H9 (cell line): Measurements from ENCODE around the gene CASQ2. TPM values are rescaled to one million over a fixed set of nuclear protein-coding genes. Genes with fewer than 3 reads are reported as not detected.

Source experiments
- DNase-seq: peaks from one replicate; pipeline ENCODE4 v3.0.0-alpha.2; 2017
- H2AFZ ChIP-seq: one replicate; pipeline ENCODE4 v1.6.1; 2013; ENCODE audit warnings: mild to moderate bottlenecking, low read length, control low read depth, moderate library complexity
- H2AK5ac ChIP-seq: 2 replicates; pipeline ENCODE4 v1.6.1; 2013; ENCODE audit warnings: low read length, control low read depth, mixed read lengths; ENCODE audit not compliant: insufficient read length
- H2BK120ac ChIP-seq: one replicate; pipeline ENCODE4 v1.6.1; 2013; ENCODE audit warnings: low read depth, mild to moderate bottlenecking, low read length, control low read depth, inconsistent platforms; ENCODE audit not compliant: poor library complexity, severe bottlenecking
- H2BK12ac ChIP-seq: 2 replicates; pipeline ENCODE4 v1.6.1; 2013; ENCODE audit warnings: low read length, control low read depth, mixed read lengths, low read depth; ENCODE audit not compliant: insufficient read length
- H2BK15ac ChIP-seq: 2 replicates; pipeline ENCODE4 v1.6.1; 2013; ENCODE audit warnings: low read depth, low read length, control low read depth
- H2BK20ac ChIP-seq: one replicate; pipeline ENCODE4 v1.6.1; 2013; ENCODE audit warnings: low read depth, mild to moderate bottlenecking, low read length, control low read depth, inconsistent platforms; ENCODE audit not compliant: poor library complexity, severe bottlenecking
- H2BK5ac ChIP-seq: 2 replicates; pipeline ENCODE4 v1.6.1; 2013; ENCODE audit warnings: low read length, control low read depth, mixed read lengths; ENCODE audit not compliant: insufficient read length
- H3K14ac ChIP-seq: 2 replicates; pipeline ENCODE4 v1.6.1; 2013; ENCODE audit warnings: low read length, control low read depth; ENCODE audit not compliant: insufficient read depth
- H3K18ac ChIP-seq: 2 replicates; pipeline ENCODE4 v1.6.1; 2013; ENCODE audit warnings: low read depth, mild to moderate bottlenecking, mixed read lengths, low read length, control low read depth; ENCODE audit not compliant: insufficient read length
- H3K23ac ChIP-seq: 2 replicates; pipeline ENCODE4 v1.6.1; 2013; ENCODE audit warnings: low read length, control low read depth, mixed read lengths, low read depth; ENCODE audit not compliant: insufficient read length
- H3K23me2 ChIP-seq: 2 replicates; pipeline ENCODE4 v1.6.1; 2013; ENCODE audit warnings: low read depth, mild to moderate bottlenecking, mixed read lengths, low read length, control low read depth; ENCODE audit not compliant: insufficient read length, poor library complexity, severe bottlenecking
- H3K27ac ChIP-seq: 2 replicates; pipeline ENCODE4 v1.5.1; 2013; ENCODE audit warnings: low read length, control low read depth, mixed read lengths, low read depth; ENCODE audit not compliant: insufficient read length
- H3K27me3 ChIP-seq: 2 replicates; pipeline ENCODE4 v1.6.1; 2013; ENCODE audit warnings: low read length, control low read depth, inconsistent platforms; ENCODE audit not compliant: insufficient read depth
- H3K4ac ChIP-seq: 2 replicates; pipeline ENCODE4 v1.6.1; 2013; ENCODE audit warnings: low read depth, mild to moderate bottlenecking, control low read depth, inconsistent platforms, low read length, moderate library complexity
- H3K4me1 ChIP-seq: 2 replicates; pipeline ENCODE4 v1.6.1; 2013; ENCODE audit warnings: low read length, control low read depth, inconsistent platforms; ENCODE audit not compliant: insufficient read depth
- H3K4me2 ChIP-seq: 2 replicates; pipeline ENCODE4 v1.6.1; 2013; ENCODE audit warnings: low read length, control low read depth, mixed read lengths; ENCODE audit not compliant: insufficient read length, insufficient read depth
- H3K56ac ChIP-seq: 2 replicates; pipeline ENCODE4 v1.6.1; 2013; ENCODE audit warnings: low read depth, mild to moderate bottlenecking, mixed read lengths, low read length, control low read depth; ENCODE audit not compliant: insufficient read length
- H3K79me1 ChIP-seq: 2 replicates; pipeline ENCODE4 v1.6.1; 2013; ENCODE audit warnings: low read depth, mild to moderate bottlenecking, moderate library complexity, low read length, control low read depth, inconsistent platforms; ENCODE audit not compliant: insufficient read depth, poor library complexity, severe bottlenecking
- H3K79me2 ChIP-seq: 2 replicates; pipeline ENCODE4 v1.6.1; 2013; ENCODE audit warnings: low read length, control low read depth, inconsistent platforms; ENCODE audit not compliant: insufficient read depth
- H3K9ac ChIP-seq: 2 replicates; pipeline ENCODE4 v1.6.1; 2013; ENCODE audit warnings: low read length, control low read depth, mixed read lengths; ENCODE audit not compliant: insufficient read length; ENCODE audit errors: extremely low read depth
- H3K9me3 ChIP-seq: one replicate; pipeline ENCODE4 v1.6.1; 2013; ENCODE audit warnings: low read depth, low read length, inconsistent platforms; ENCODE audit not compliant: control insufficient read depth
- H3T11ph ChIP-seq: one replicate; pipeline ENCODE4 v1.6.1; 2013; ENCODE audit warnings: mild to moderate bottlenecking, low read length, control low read depth, inconsistent platforms
- H4K20me1 ChIP-seq: one replicate; pipeline ENCODE4 v1.6.1; 2013; ENCODE audit not compliant: control insufficient read depth, insufficient read length, insufficient read depth
- H4K5ac ChIP-seq: 2 replicates; pipeline ENCODE4 v1.6.1; 2013; ENCODE audit warnings: low read depth, mild to moderate bottlenecking, mixed read lengths, low read length, control low read depth; ENCODE audit not compliant: insufficient read length
- H4K8ac ChIP-seq: replicated peaks from 2 replicates; pipeline ENCODE4 v1.6.1; 2013; ENCODE audit warnings: low read length, control low read depth, mixed read lengths, low read depth; ENCODE audit not compliant: insufficient read length
- H4K91ac ChIP-seq: 2 replicates; pipeline ENCODE4 v1.6.1; 2013; ENCODE audit warnings: low read depth, mild to moderate bottlenecking, moderate library complexity, mixed read lengths, low read length, control low read depth; ENCODE audit not compliant: insufficient read length
- H3K27ac Mint-ChIP-seq, 3 experiments: 2 replicates in 2 of 3; 3 replicates in 1 of 3; pipeline ENCODE4 v1.8.0; 2020 to 2021; ENCODE audit warnings: mixed read lengths in 3 of 3, mild to moderate bottlenecking in 1 of 3, moderate library complexity in 1 of 3
- H3K27me3 Mint-ChIP-seq: 2 replicates; pipeline ENCODE4 v1.8.0; 2021; ENCODE audit warnings: low read depth, mild to moderate bottlenecking, moderate library complexity, mixed read lengths
- H3K36me3 Mint-ChIP-seq, 3 experiments: 2 replicates in 2 of 3; 3 replicates in 1 of 3; pipeline ENCODE4 v1.8.0; 2020 to 2021; ENCODE audit warnings: low read depth in 3 of 3, mixed read lengths in 3 of 3; ENCODE audit not compliant: insufficient read depth in 1 of 3
- H3K4me1 Mint-ChIP-seq, 2 experiments: 2 replicates each; pipeline ENCODE4 v1.8.0; 2020; ENCODE audit warnings: mixed read lengths in 2 of 2
- H3K4me3 Mint-ChIP-seq, 2 experiments: 2 replicates in 1 of 2; 3 replicates in 1 of 2; pipeline ENCODE4 v1.8.0; 2020 to 2021; ENCODE audit warnings: mild to moderate bottlenecking in 2 of 2, mixed read lengths in 2 of 2, moderate library complexity in 1 of 2
- H3K9me3 Mint-ChIP-seq, 2 experiments: 2 replicates in 1 of 2; 3 replicates in 1 of 2; pipeline ENCODE4 v1.8.0; 2020; ENCODE audit warnings: mild to moderate bottlenecking in 2 of 2, mixed read lengths in 2 of 2, moderate library complexity in 1 of 2
- WGBS: extraction: QIAGEN DNeasy Blood & Tissue Kit; methylation state at CpG from one replicate; pipeline ENCODE4 v1.1.7; 2013; ENCODE audit warnings: missing lambda C conversion rate, low lambda C conversion rate, mixed read lengths; ENCODE audit not compliant: insufficient read length; ENCODE audit errors: extremely low coverage; 5-methylcytosine and 5-hydroxymethylcytosine counted together
- total RNA-seq: library from RNA; stranded (reverse); gene quantifications from 2 replicates; pipeline ENCODE4 v1.2.1, GENCODE V29; 2021
- TF ChIP-seq, protein P1 (sequence below): fragments of 200-600 bp; sonication (generic); conservative IDR thresholded peaks from 3 replicates; pipeline ENCODE4 v1.8.0; 2021; ENCODE audit warnings: antibody characterized with exemption, mild to moderate bottlenecking

CASQ2 gene
- total RNA-seq, 1 experiment from 2014 or later = not detected

GRCh38 chr1:115805597-115805996 lies 37.1 kb upstream of the CASQ2 start:
- Mint-ChIP-seq H3K36me3 (no peaks in the 10 kb centered on the region), H3K27me3 (no peaks in the 10 kb centered on the region), H3K27ac (no peak overlapping the region), H3K9me3 (peaks cover 5% of the 10 kb centered on the region in 2 experiments; a peak in 3 of 5 replicates), H3K4me1 (peaks cover 11% of the 10 kb centered on the region in 2 experiments), H3K4me3 (no peak overlapping the region)
- H2BK5ac ChIP-seq = no peak overlapping the region
- H4K91ac ChIP-seq = no peak overlapping the region
- H4K8ac ChIP-seq = no peak overlapping the region
- no CpG with 5 or more reads among the region's 1 CpG for WGBS
- no peaks in the 10 kb centered on the region for H3K79me2 ChIP-seq
- no peak overlapping the region for H3K4ac ChIP-seq
- H2BK15ac ChIP-seq = no peak overlapping the region
- no peak overlapping the region for H3K23ac ChIP-seq
- no peak overlapping the region for H2AFZ ChIP-seq
- no peaks in the 10 kb centered on the region for H3K79me1 ChIP-seq
- TF ChIP-seq, protein P1, sequence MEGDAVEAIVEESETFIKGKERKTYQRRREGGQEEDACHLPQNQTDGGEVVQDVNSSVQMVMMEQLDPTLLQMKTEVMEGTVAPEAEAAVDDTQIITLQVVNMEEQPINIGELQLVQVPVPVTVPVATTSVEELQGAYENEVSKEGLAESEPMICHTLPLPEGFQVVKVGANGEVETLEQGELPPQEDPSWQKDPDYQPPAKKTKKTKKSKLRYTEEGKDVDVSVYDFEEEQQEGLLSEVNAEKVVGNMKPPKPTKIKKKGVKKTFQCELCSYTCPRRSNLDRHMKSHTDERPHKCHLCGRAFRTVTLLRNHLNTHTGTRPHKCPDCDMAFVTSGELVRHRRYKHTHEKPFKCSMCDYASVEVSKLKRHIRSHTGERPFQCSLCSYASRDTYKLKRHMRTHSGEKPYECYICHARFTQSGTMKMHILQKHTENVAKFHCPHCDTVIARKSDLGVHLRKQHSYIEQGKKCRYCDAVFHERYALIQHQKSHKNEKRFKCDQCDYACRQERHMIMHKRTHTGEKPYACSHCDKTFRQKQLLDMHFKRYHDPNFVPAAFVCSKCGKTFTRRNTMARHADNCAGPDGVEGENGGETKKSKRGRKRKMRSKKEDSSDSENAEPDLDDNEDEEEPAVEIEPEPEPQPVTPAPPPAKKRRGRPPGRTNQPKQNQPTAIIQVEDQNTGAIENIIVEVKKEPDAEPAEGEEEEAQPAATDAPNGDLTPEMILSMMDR = no peak
- H3K9ac ChIP-seq = no peak overlapping the region
- no peak for DNase-seq
- H4K20me1 ChIP-seq = no peaks in the 10 kb centered on the region
- no peak overlapping the region for H2BK12ac ChIP-seq
- H3K4me1 ChIP-seq = peaks cover 5% of the 10 kb centered on the region; the same call in 1 of the 2 replicates
- H3K27ac ChIP-seq = no peak overlapping the region
- H3K27me3 ChIP-seq = no peaks in the 10 kb centered on the region
- no peak overlapping the region for H2AK5ac ChIP-seq
- no peak overlapping the region for H2BK20ac ChIP-seq
- no peak overlapping the region for H3K14ac ChIP-seq
- H2BK120ac ChIP-seq = no peak overlapping the region
- no peak overlapping the region for H3K4me2 ChIP-seq
- H3K56ac ChIP-seq = no peak overlapping the region
- no peaks in the 10 kb centered on the region for H3K23me2 ChIP-seq
- H3T11ph ChIP-seq = no peak overlapping the region
- H4K5ac ChIP-seq = no peak overlapping the region
- H3K9me3 ChIP-seq = no peaks in the 10 kb centered on the region
- H3K18ac ChIP-seq = no peak overlapping the region
